ENCODE results near the gene KLF12.

Gene KLF12

DNA sequence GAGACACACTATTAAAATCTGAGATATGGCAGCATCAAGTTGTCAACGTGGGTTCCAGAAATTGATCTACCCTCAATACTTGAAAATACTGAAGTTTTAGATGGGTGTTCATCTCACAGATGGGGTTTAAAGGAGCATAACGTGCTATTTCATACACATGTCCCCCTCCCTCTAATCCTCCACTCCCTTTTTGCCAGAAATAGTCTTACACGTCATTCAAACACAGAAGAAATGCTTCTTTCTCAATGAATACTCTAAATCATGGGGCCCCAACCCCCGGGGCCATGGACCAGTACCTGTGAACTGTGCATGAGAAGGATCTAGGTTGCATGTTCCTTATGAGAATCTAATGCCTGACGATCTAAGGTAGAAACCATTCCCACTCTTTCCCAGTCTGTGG, 19.6 kb downstream of the KLF12 start:
- H3K4me1 ChIP-seq (ENCODE audit: control insufficient read depth, insufficient read depth, low read length): no peaks in the 10 kb centered on the region
- no peaks in the 10 kb centered on the region for H3K27me3 ChIP-seq (ENCODE audit: control insufficient read depth, insufficient read depth, low read length)
- no peaks in the 10 kb centered on the region for H3K36me3 ChIP-seq (ENCODE audit: control insufficient read depth, insufficient read depth, low read length)
- H3K9ac ChIP-seq (ENCODE audit: low read length): no peak overlapping the region
- H3K4me3 ChIP-seq (ENCODE audit: low read depth, low read length): no peak overlapping the region
- H3K9me3 ChIP-seq (ENCODE audit: control insufficient read depth, insufficient read depth, low read depth, low read length): peaks cover 17% of the 10 kb centered on the region
- no peak overlapping the region for H3K27ac ChIP-seq (ENCODE audit: low read depth, low read length)

DNA sequence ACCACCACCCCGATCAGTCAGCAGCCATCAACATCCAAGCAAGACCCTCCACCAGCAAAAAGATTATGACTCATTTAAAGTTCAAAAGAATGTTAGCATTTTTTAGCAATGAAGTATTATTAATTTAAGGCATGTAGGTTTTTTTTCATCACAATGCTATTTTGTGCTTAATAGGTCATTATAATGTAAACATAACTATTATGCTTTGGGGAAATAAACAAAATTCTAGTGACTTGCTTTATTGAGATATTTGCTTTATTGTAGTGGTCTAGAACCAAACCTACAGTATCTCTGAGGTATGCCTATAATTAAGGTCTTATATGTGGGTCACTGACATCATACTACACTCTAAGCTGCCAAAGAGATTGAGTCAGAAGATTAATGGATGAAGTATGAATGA, 20.0 kb downstream of the KLF12 start:
- H3K27ac ChIP-seq (ENCODE audit: low read depth, low read length): no peak overlapping the region
- peaks cover 12% of the 10 kb centered on the region for H3K9me3 ChIP-seq (ENCODE audit: control insufficient read depth, insufficient read depth, low read depth, low read length)

DNA sequence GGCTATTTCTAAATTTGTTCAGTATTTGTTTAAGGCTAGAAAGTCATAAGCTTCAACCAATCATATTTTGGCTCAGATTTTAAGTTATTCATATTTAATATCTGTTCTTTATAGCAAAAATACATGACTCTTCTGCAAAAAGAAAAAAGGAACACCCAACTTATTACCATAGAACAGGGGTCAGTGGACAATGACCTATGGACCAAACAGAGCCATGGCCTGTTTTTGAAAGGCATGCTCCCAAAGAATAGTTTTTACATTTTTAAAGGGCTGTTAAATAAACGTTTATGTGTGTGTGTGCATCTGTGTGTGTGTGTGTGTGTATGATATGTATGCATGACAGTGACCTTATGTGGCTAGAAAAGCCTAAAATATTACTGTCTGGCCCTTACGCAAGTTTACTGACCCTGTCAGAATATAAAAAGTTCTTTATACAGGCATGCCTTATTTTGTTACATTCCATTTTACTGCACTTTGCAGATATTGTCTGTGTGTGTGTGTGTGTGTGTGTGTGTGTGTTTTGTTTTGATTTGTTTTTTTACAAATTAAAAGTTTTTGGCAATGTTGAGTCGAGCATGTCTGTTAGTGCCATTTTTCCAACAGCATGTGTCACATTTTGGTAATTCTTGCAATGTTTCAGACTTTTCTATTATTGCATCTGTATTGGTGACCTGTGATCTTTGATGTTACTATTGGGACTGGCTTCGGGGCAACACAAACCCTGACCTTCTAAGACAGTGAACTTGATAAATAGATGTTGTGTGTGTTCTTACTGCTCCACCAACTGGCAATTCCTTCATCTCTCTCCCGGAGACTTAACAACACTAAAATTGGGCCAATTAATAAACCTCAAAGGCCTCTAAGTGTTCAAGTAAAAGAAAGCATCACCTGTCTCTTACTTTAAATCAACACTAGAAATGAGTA, 22.0 kb downstream of the KLF12 start:
- Histone ChIP-seq H3K27ac (ENCODE audit: low read depth, low read length) (no peak overlapping the region), H3K9ac (ENCODE audit: low read length) (no peak overlapping the region), H3K4me1 (ENCODE audit: control insufficient read depth, insufficient read depth, low read length) (no peaks in the 10 kb centered on the region), H3K27me3 (ENCODE audit: control insufficient read depth, insufficient read depth, low read length) (no peaks in the 10 kb centered on the region), H3K36me3 (ENCODE audit: control insufficient read depth, insufficient read depth, low read length) (no peaks in the 10 kb centered on the region), H3K4me3 (ENCODE audit: low read depth, low read length) (no peak overlapping the region), H3K9me3 (ENCODE audit: control insufficient read depth, insufficient read depth, low read depth, low read length) (0 out of 2 replicates have a peak, but pooled peaks cover 3% of the 10 kb centered on the region)

More for the DNA sequence above, 20.0 kb downstream of the KLF12 start:
- Histone ChIP-seq H3K9ac (ENCODE audit: low read length) (no peak overlapping the region), H3K4me1 (ENCODE audit: control insufficient read depth, insufficient read depth, low read length) (no peaks in the 10 kb centered on the region), H3K27me3 (ENCODE audit: control insufficient read depth, insufficient read depth, low read length) (no peaks in the 10 kb centered on the region), H3K4me3 (ENCODE audit: low read depth, low read length) (no peak overlapping the region), H3K36me3 (ENCODE audit: control insufficient read depth, insufficient read depth, low read length) (no peaks in the 10 kb centered on the region)

DNA sequence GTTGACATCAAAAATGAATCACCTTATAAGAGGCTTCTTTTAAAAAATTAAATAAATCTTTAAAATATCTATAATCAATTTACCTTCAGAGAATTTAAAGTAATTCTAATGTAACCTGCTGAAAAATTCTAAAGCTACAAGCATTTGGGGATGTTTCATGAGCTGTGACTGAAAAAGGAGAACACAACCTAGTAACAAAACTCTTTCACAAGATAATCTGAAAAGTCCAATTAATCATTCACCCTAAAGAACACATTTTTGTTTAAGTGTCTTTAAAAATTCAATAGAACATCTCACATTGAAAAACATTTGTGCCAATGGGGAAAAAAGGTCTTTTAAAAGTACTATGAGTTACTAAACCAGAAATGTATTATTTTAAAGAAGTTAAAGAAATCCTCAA, 22.8 kb downstream of the KLF12 start:
- Histone ChIP-seq H3K9me3 (ENCODE audit: control insufficient read depth, insufficient read depth, low read depth, low read length) (0 out of 2 replicates have a peak, but pooled peaks cover 3% of the 10 kb centered on the region), H3K36me3 (ENCODE audit: control insufficient read depth, insufficient read depth, low read length) (no peaks in the 10 kb centered on the region), H3K4me1 (ENCODE audit: control insufficient read depth, insufficient read depth, low read length) (no peaks in the 10 kb centered on the region), H3K27me3 (ENCODE audit: control insufficient read depth, insufficient read depth, low read length) (no peaks in the 10 kb centered on the region), H3K9ac (ENCODE audit: low read length) (no peak overlapping the region), H3K27ac (ENCODE audit: low read depth, low read length) (no peak overlapping the region), H3K4me3 (ENCODE audit: low read depth, low read length) (no peak overlapping the region)

DNA sequence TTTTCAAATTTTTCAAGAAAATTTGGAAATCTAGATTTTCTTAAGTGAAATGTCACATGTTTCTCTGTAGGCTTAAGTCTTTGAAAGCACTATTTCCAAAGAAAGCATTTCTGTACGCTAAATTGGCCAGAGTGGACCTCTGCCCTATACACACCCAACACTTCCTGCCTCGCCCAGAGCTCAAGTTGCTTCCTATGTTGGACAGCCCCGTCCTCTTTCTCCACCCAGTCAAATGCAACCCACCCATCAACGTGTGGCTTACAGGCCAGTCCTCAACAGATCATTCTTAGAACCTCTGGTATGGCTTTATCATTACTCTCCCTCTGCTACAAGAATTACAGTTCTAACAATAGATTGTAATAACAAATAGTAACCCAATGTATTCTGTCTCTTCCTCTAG, 24.2 kb downstream of the KLF12 start:
- H3K4me3 ChIP-seq (ENCODE audit: low read depth, low read length): no peak overlapping the region
- no peaks in the 10 kb centered on the region for H3K4me1 ChIP-seq (ENCODE audit: control insufficient read depth, insufficient read depth, low read length)
- no peak overlapping the region for H3K27ac ChIP-seq (ENCODE audit: low read depth, low read length)
- H3K9ac ChIP-seq (ENCODE audit: low read length): no peak overlapping the region
- no peaks in the 10 kb centered on the region for H3K36me3 ChIP-seq (ENCODE audit: control insufficient read depth, insufficient read depth, low read length)
- no peaks in the 10 kb centered on the region for H3K27me3 ChIP-seq (ENCODE audit: control insufficient read depth, insufficient read depth, low read length)
- H3K9me3 ChIP-seq (ENCODE audit: control insufficient read depth, insufficient read depth, low read depth, low read length): 0 out of 2 replicates have a peak, but pooled peaks cover 3% of the 10 kb centered on the region

DNA sequence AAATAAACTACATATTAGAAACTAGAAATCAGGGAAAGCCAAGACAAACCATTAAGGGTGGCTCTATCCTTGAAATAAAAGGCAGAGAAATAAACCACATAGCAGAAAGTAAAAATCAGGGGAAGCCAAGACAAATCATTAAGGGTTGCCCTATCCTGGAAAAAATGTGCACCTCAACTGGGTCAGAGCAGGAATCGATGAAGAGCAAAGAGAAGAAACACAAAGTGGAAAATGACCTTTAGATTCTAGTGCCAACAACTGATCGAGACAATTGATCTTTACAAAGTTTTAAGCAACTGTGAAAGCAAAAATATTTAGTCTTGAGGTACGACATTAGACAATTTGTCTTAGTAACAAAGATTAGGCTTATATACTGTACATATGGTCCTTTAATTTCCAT, 26.6 kb downstream of the KLF12 start:
- Histone ChIP-seq H3K27me3 (ENCODE audit: control insufficient read depth, insufficient read depth, low read length) (no peaks in the 10 kb centered on the region), H3K4me1 (ENCODE audit: control insufficient read depth, insufficient read depth, low read length) (no peaks in the 10 kb centered on the region), H3K9me3 (ENCODE audit: control insufficient read depth, insufficient read depth, low read depth, low read length) (no peaks in the 10 kb centered on the region), H3K27ac (ENCODE audit: low read depth, low read length) (no peak overlapping the region), H3K4me3 (ENCODE audit: low read depth, low read length) (no peak overlapping the region), H3K36me3 (ENCODE audit: control insufficient read depth, insufficient read depth, low read length) (no peaks in the 10 kb centered on the region), H3K9ac (ENCODE audit: low read length) (no peak overlapping the region)

DNA sequence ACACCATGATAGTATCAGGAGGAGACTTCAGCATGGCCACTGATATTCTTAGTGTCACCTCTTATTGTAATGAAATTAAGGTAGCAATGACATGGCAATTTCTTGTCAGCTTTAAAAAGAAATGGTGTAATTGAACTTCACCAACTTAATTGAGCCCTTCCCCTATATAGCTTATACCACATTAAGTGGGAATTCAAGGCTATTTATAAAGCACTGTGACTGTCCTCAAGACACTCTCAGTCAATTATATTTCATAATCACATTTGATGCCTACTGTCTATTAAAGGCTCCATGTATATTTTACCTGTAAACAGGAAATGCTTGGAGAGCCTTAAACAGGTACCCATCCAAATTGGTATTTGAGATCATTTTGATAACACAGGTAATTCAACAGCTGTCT, 28.3 kb downstream of the KLF12 start:
- no peaks in the 10 kb centered on the region for H3K36me3 ChIP-seq (ENCODE audit: control insufficient read depth, insufficient read depth, low read length)
- no peaks in the 10 kb centered on the region for H3K4me1 ChIP-seq (ENCODE audit: control insufficient read depth, insufficient read depth, low read length)
- no peak overlapping the region for H3K9ac ChIP-seq (ENCODE audit: low read length)
- no peaks in the 10 kb centered on the region for H3K27me3 ChIP-seq (ENCODE audit: control insufficient read depth, insufficient read depth, low read length)
- no peak overlapping the region for H3K27ac ChIP-seq (ENCODE audit: low read depth, low read length)
- H3K9me3 ChIP-seq (ENCODE audit: control insufficient read depth, insufficient read depth, low read depth, low read length): peaks cover 6% of the 10 kb centered on the region; the same call in 1 of the 2 replicates
- no peak overlapping the region for H3K4me3 ChIP-seq (ENCODE audit: low read depth, low read length)

DNA sequence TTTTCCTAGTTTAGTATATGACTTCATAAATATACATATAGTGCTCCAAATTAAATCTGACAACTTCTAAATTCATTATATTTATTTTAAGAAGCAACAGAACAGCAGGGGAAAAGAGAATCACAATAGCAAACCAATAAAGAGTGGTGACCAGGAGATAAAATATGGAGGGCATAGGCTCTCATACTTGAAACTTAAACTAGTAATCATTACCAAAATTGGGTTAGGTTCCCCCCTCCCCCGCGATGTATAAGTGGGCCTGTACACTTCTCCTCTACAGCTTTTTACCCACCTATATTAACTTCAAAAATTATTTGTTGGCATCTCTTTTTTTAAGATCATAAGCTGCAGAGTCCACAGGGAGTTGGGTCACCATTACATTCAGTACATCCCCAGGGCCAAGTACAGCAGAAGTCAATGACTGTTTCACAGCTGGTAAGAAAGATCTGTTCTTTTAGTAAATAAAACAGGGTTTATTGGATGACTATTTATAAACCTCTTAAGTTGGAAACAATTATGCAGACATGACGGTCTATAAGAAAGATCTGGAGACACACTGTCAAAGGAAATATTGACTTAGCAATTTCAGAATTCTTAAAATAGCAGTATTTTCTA, 29.4 kb downstream of the KLF12 start:
- H3K36me3 ChIP-seq (ENCODE audit: control insufficient read depth, insufficient read depth, low read length): no peaks in the 10 kb centered on the region
- H3K9ac ChIP-seq (ENCODE audit: low read length): no peak overlapping the region
- H3K27me3 ChIP-seq (ENCODE audit: control insufficient read depth, insufficient read depth, low read length): no peaks in the 10 kb centered on the region
- peaks cover 7% of the 10 kb centered on the region; the same call in 1 of the 2 replicates for H3K9me3 ChIP-seq (ENCODE audit: control insufficient read depth, insufficient read depth, low read depth, low read length)
- H3K4me1 ChIP-seq (ENCODE audit: control insufficient read depth, insufficient read depth, low read length): no peaks in the 10 kb centered on the region
- H3K27ac ChIP-seq (ENCODE audit: low read depth, low read length): no peak overlapping the region
- H3K4me3 ChIP-seq (ENCODE audit: low read depth, low read length): no peak overlapping the region

DNA sequence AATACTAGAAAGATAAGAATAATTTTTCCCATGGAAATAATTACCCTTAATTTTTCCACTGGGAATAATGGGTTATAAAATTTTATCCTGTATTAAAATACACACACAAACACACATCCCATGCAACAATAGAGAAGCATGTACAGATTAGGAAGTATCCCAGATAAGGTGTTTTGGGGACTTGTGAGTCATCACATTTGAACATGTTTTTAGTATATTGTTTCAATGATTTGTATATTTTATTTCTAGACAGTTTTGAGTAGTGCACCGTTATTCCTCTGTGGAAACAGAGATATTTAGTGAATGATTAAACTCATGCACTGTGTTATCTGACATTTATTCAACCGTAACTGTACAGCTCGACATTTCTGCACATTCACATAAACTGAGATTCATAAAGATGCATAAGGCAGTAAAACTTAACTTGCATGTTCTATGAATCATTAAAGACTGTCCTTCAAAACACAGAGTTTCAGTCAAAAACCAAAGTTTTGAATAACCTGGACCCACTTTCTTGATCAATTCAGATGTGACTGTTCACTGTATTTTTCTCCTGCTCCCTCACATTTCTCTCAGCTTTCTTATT, 30.1 kb downstream of the KLF12 start:
- Histone ChIP-seq H3K27ac (ENCODE audit: low read depth, low read length) (no peak overlapping the region), H3K9ac (ENCODE audit: low read length) (no peak overlapping the region), H3K27me3 (ENCODE audit: control insufficient read depth, insufficient read depth, low read length) (no peaks in the 10 kb centered on the region), H3K4me1 (ENCODE audit: control insufficient read depth, insufficient read depth, low read length) (no peaks in the 10 kb centered on the region), H3K9me3 (ENCODE audit: control insufficient read depth, insufficient read depth, low read depth, low read length) (peaks cover 7% of the 10 kb centered on the region; the same call in 1 of the 2 replicates), H3K4me3 (ENCODE audit: low read depth, low read length) (no peak overlapping the region), H3K36me3 (ENCODE audit: control insufficient read depth, insufficient read depth, low read length) (no peaks in the 10 kb centered on the region)

DNA sequence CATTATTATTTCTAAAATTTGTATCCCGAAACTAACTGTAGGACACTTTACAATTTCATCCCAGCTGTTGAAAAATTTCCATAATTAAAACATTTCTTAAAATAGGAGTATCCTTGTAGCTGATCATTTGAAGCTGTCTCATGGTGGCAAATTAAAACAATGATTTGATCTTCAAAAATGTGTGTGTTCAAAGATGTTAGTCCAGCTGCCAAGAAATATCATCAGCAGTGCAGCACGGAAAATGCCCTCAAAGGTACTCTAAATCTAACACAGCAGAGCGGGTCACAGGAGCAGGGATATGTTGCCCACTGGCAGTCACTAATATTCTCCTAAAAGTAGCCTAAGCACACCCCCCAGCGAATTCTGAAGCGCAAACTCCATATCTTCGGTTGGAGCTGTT, 31.0 kb downstream of the KLF12 start:
- Histone ChIP-seq H3K36me3 (ENCODE audit: control insufficient read depth, insufficient read depth, low read length) (no peaks in the 10 kb centered on the region), H3K4me1 (ENCODE audit: control insufficient read depth, insufficient read depth, low read length) (no peaks in the 10 kb centered on the region), H3K27ac (ENCODE audit: low read depth, low read length) (no peak overlapping the region), H3K9ac (ENCODE audit: low read length) (no peak overlapping the region), H3K4me3 (ENCODE audit: low read depth, low read length) (no peak overlapping the region), H3K27me3 (ENCODE audit: control insufficient read depth, insufficient read depth, low read length) (no peaks in the 10 kb centered on the region), H3K9me3 (ENCODE audit: control insufficient read depth, insufficient read depth, low read depth, low read length) (peaks cover 7% of the 10 kb centered on the region; the same call in 1 of the 2 replicates)

DNA sequence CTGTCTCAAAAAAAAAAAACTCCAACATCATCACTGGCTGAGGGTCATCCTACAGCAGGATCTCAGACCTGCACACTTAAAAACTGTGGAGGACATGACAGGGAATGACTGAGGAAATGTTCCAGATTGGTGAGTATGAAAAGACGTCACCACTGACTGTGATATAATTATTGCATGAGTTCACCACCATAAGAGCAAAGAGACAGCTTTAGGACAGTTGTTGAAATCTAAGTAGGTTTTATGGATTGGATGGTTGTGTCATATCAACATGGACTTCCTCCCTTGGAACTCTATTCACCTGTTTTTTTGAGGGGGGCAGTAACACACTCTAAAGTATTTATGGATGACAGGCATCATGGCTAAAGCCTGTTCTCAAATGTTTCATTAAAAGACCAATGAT, 31.5 kb downstream of the KLF12 start:
- Histone ChIP-seq H3K4me1 (ENCODE audit: control insufficient read depth, insufficient read depth, low read length) (no peaks in the 10 kb centered on the region), H3K4me3 (ENCODE audit: low read depth, low read length) (no peak overlapping the region), H3K36me3 (ENCODE audit: control insufficient read depth, insufficient read depth, low read length) (no peaks in the 10 kb centered on the region), H3K9me3 (ENCODE audit: control insufficient read depth, insufficient read depth, low read depth, low read length) (peaks cover 7% of the 10 kb centered on the region; the same call in 1 of the 2 replicates), H3K27me3 (ENCODE audit: control insufficient read depth, insufficient read depth, low read length) (no peaks in the 10 kb centered on the region), H3K27ac (ENCODE audit: low read depth, low read length) (no peak overlapping the region), H3K9ac (ENCODE audit: low read length) (no peak overlapping the region)
